Endothelial cell of umbilical vein (primary cell): ENCODE measurements around the gene KAZN.

Experiments used
- JUN ChIP-seq: IDR thresholded peaks from 2 replicates; pipeline ENCODE4 v1.6.1; 2011; ENCODE audit warnings: borderline replicate concordance, low read depth; ENCODE audit not compliant: insufficient read length, insufficient read depth
- MYC ChIP-seq: IDR thresholded peaks from one replicate; pipeline ENCODE4 v1.6.1; 2011; ENCODE audit warnings: mild to moderate bottlenecking, low read depth, low read length
- POLR2A ChIP-seq: IDR thresholded peaks from 2 replicates; pipeline ENCODE4 v1.6.1; 2012; ENCODE audit warnings: low read depth, mild to moderate bottlenecking, control low read depth, low read length
- POLR2AphosphoS5 ChIP-seq: IDR thresholded peaks from 2 replicates; pipeline ENCODE4 v1.6.1; 2012; ENCODE audit warnings: low read depth, mild to moderate bottlenecking, control low read depth, low read length, moderate library complexity; ENCODE audit not compliant: insufficient read depth
- TF ChIP-seq, protein P1 (sequence below), 2 donors: IDR thresholded peaks; 1 replicate in 1 of 2; 2 replicates in 1 of 2; pipeline ENCODE4 v1.5.1; 2011; ENCODE audit warnings: low read length in 2 of 2, mild to moderate bottlenecking in 2 of 2, moderate library complexity in 2 of 2, control low read depth in 1 of 2, inconsistent platforms in 1 of 2, low read depth in 1 of 2; ENCODE audit not compliant: insufficient read depth in 1 of 2; ENCODE audit errors: extremely low read depth in 1 of 2
- TF ChIP-seq, protein P2 (sequence below): IDR thresholded peaks from 2 replicates; pipeline ENCODE4 v1.6.1; 2011; ENCODE audit not compliant: insufficient read depth, insufficient read length

DNA sequence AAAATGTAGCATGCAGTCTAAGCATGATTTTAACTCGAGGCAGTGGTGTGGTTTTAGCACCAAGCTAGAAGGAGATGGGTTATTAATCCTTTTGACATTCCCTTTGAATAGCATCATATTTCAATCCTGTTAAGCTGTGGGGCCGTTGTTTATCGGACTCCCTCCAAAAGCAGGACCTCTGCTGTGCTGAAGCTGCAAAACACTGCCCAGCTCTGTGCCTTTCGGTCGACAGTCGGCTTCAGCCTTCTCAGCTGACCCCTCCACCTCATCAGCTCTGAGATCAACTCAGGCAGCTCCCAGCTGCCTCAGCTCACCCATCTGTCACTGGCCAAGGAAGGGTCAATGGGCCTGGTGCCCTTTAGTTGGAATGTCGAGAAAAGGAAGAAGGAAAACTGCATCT lies 95.5 kb downstream of the KAZN start:
- TF ChIP-seq POLR2A (no peak), JUN (no peak), MYC (no peak), POLR2AphosphoS5 (no peak)
- TF ChIP-seq, protein P1, sequence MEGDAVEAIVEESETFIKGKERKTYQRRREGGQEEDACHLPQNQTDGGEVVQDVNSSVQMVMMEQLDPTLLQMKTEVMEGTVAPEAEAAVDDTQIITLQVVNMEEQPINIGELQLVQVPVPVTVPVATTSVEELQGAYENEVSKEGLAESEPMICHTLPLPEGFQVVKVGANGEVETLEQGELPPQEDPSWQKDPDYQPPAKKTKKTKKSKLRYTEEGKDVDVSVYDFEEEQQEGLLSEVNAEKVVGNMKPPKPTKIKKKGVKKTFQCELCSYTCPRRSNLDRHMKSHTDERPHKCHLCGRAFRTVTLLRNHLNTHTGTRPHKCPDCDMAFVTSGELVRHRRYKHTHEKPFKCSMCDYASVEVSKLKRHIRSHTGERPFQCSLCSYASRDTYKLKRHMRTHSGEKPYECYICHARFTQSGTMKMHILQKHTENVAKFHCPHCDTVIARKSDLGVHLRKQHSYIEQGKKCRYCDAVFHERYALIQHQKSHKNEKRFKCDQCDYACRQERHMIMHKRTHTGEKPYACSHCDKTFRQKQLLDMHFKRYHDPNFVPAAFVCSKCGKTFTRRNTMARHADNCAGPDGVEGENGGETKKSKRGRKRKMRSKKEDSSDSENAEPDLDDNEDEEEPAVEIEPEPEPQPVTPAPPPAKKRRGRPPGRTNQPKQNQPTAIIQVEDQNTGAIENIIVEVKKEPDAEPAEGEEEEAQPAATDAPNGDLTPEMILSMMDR (IDR thresholded peaks at IDR 0.05; ENCODE audit: extremely low read depth in 1 of 2, insufficient read depth in 1 of 2, low read depth in 1 of 2, low read length in 2 of 2) = no peak
- TF ChIP-seq, protein P2, sequence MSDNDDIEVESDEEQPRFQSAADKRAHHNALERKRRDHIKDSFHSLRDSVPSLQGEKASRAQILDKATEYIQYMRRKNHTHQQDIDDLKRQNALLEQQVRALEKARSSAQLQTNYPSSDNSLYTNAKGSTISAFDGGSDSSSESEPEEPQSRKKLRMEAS = no peak
